Esophagus squamous epithelium (tissue), 4 donors: ENCODE results near the gene SESN3.

Experiments used
- POLR2A ChIP-seq, 4 donors: fragments of 450-650 bp; IDR thresholded peaks; one replicate each; pipeline ENCODE4 v1.6.1; 2017; ENCODE audit warnings: antibody characterized with exemption in 4 of 4, mild to moderate bottlenecking in 4 of 4, moderate library complexity in 3 of 4
- TF ChIP-seq, protein P1 (sequence below), 6 experiments: fragments of 450-650 bp in 4 of 6; fragments of 200-600 bp in 2 of 6; sonication (generic) in 2 of 6; IDR thresholded peaks; one replicate each; pipeline ENCODE4 v1.5.1; 2016 to 2019; ENCODE audit warnings: antibody characterized with exemption in 6 of 6, mild to moderate bottlenecking in 4 of 6, moderate library complexity in 4 of 6

GRCh38 chr11:95229993-95230809 is 801 bp downstream of the SESN3 start:
- TF ChIP-seq POLR2A (IDR thresholded peaks at IDR 0.05) = no peak
- TF ChIP-seq, protein P1, sequence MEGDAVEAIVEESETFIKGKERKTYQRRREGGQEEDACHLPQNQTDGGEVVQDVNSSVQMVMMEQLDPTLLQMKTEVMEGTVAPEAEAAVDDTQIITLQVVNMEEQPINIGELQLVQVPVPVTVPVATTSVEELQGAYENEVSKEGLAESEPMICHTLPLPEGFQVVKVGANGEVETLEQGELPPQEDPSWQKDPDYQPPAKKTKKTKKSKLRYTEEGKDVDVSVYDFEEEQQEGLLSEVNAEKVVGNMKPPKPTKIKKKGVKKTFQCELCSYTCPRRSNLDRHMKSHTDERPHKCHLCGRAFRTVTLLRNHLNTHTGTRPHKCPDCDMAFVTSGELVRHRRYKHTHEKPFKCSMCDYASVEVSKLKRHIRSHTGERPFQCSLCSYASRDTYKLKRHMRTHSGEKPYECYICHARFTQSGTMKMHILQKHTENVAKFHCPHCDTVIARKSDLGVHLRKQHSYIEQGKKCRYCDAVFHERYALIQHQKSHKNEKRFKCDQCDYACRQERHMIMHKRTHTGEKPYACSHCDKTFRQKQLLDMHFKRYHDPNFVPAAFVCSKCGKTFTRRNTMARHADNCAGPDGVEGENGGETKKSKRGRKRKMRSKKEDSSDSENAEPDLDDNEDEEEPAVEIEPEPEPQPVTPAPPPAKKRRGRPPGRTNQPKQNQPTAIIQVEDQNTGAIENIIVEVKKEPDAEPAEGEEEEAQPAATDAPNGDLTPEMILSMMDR (IDR thresholded peaks at IDR 0.05) = no peak
